WTC11 (cell line): ENCODE results near the gene CDH6. TPM values are rescaled to one million over a fixed set of nuclear protein-coding genes. Genes with fewer than 3 reads are reported as not detected.

Experiments
- ATAC-seq: fragments of 200-7000 bp; cut with Tn5 transposase; 2 replicates; pipeline ENCODE4 v1.10.0; 2021; ENCODE audit warnings: mild to moderate bottlenecking, moderate library complexity
- CTCF ChIA-PET: fragments of 300-600 bp; sonication (Branson Sonifier 250); formaldehyde crosslinking; loops from one replicate; lab custom pipeline; 2021; ENCODE audit warnings: antibody characterized with exemption; lab: Charles Lee
- POLR2A ChIA-PET: fragments of 350-600 bp; sonication (Branson Sonifier 250); formaldehyde crosslinking; loops from one replicate; lab custom pipeline; 2021; ENCODE audit warnings: antibody characterized with exemption; lab: Charles Lee
- DNase-seq: peaks from one replicate; pipeline ENCODE4 v3.0.0; 2021; ENCODE audit warnings: low spot score
- H3K27ac Mint-ChIP-seq: 2 replicates; pipeline ENCODE4 v1.8.0; 2021; ENCODE audit warnings: mixed read lengths
- H3K27me3 Mint-ChIP-seq: 2 replicates; pipeline ENCODE4 v1.8.0; 2021; ENCODE audit warnings: low read depth, mild to moderate bottlenecking, moderate library complexity, mixed read lengths
- H3K36me3 Mint-ChIP-seq: 2 replicates; pipeline ENCODE4 v1.8.0; 2021; ENCODE audit warnings: mixed read lengths
- H3K4me1 Mint-ChIP-seq: 2 replicates; pipeline ENCODE4 v1.8.0; 2022; ENCODE audit warnings: mixed read lengths
- H3K4me3 Mint-ChIP-seq: 2 replicates; pipeline ENCODE4 v1.8.0; 2021; ENCODE audit warnings: mild to moderate bottlenecking, moderate library complexity, mixed read lengths
- H3K9me3 Mint-ChIP-seq: 2 replicates; pipeline ENCODE4 v1.8.0; 2021; ENCODE audit warnings: mixed read lengths
- CDX4 ChIP-seq: fragments of 250-450 bp; sonication (Bioruptor Pico); IDR thresholded peaks from 2 replicates; pipeline ENCODE4 v1.9.0; 2021; ENCODE audit warnings: moderate library complexity, mild to moderate bottlenecking, inconsistent platforms, borderline replicate concordance
- CREM ChIP-seq: sonication (generic); formaldehyde crosslinking; IDR thresholded peaks from 2 replicates; pipeline ENCODE4 v1.8.1; 2022; ENCODE audit warnings: mild to moderate bottlenecking, missing genetic modification reagents, moderate library complexity
- CTCF ChIP-seq: fragments of 200-600 bp; IDR thresholded peaks from 2 replicates; pipeline ENCODE4 v1.8.0; 2022; ENCODE audit warnings: antibody characterized with exemption
- GABPB1 ChIP-seq: sonication (generic); formaldehyde crosslinking; IDR thresholded peaks from 2 replicates; pipeline ENCODE4 v1.8.1; 2023; ENCODE audit warnings: mild to moderate bottlenecking, missing genetic modification reagents
- GRHL2 ChIP-seq: fragments of 250-450 bp; sonication (Bioruptor Pico); IDR thresholded peaks from 2 replicates; pipeline ENCODE4 v1.8.0; 2022; ENCODE audit warnings: mild to moderate bottlenecking, moderate library complexity; ENCODE audit not compliant: insufficient replicate concordance, severe bottlenecking
- HMGA2 ChIP-seq: fragments of 250-450 bp; sonication (Bioruptor Pico); IDR thresholded peaks from 2 replicates; pipeline ENCODE4 v1.4.0; 2021; ENCODE audit warnings: mild to moderate bottlenecking, moderate library complexity
- HMGXB4 ChIP-seq: sonication (generic); formaldehyde crosslinking; IDR thresholded peaks from 2 replicates; pipeline ENCODE4 v1.8.1; 2023; ENCODE audit warnings: mild to moderate bottlenecking, moderate library complexity, missing genetic modification reagents
- PRDM15 ChIP-seq: sonication (generic); formaldehyde crosslinking; IDR thresholded peaks from 2 replicates; pipeline ENCODE4 v1.8.0; 2022; ENCODE audit warnings: missing genetic modification reagents
- SMAD4 ChIP-seq: sonication (generic); formaldehyde crosslinking; IDR thresholded peaks from 2 replicates; pipeline ENCODE4 v1.8.0; 2022; ENCODE audit warnings: mild to moderate bottlenecking, missing genetic modification reagents
- SP1 ChIP-seq: sonication (generic); formaldehyde crosslinking; conservative IDR thresholded peaks from 2 replicates; pipeline ENCODE4 v1.8.1; 2022; ENCODE audit warnings: missing genetic modification reagents
- ZBTB43 ChIP-seq: sonication (generic); formaldehyde crosslinking; IDR thresholded peaks from 2 replicates; pipeline ENCODE4 v1.8.1; 2023; ENCODE audit warnings: mild to moderate bottlenecking, missing genetic modification reagents
- ZNF263 ChIP-seq: sonication (generic); formaldehyde crosslinking; IDR thresholded peaks from 2 replicates; pipeline ENCODE4 v1.8.1; 2022; ENCODE audit warnings: low read depth, mild to moderate bottlenecking, moderate library complexity, missing genetic modification reagents
- ZNF317 ChIP-seq: sonication (generic); formaldehyde crosslinking; IDR thresholded peaks from 2 replicates; pipeline ENCODE4 v1.8.1; 2023; ENCODE audit warnings: low read depth, mild to moderate bottlenecking, moderate library complexity, missing genetic modification reagents, borderline replicate concordance
- total RNA-seq: library from RNA; stranded (reverse); gene quantifications from 3 replicates; pipeline ENCODE4 v1.2.3, GENCODE V29; 2021
- TF ChIP-seq, protein P1 (sequence below): sonication (generic); formaldehyde crosslinking; IDR thresholded peaks from 2 replicates; pipeline ENCODE4 v1.8.0; 2023; ENCODE audit warnings: missing genetic modification reagents, mild to moderate bottlenecking, borderline replicate concordance

Gene CDH6
- total RNA-seq, 1 experiment from 2014 or later, result 2.6 TPM

- no peak for TF ChIP-seq PRDM15 (CRISPR knock-in tag)
Observed at GRCh38 chr5:31173614-31174013, 19.9 kb upstream of the CDH6 start (continued).

DNA sequence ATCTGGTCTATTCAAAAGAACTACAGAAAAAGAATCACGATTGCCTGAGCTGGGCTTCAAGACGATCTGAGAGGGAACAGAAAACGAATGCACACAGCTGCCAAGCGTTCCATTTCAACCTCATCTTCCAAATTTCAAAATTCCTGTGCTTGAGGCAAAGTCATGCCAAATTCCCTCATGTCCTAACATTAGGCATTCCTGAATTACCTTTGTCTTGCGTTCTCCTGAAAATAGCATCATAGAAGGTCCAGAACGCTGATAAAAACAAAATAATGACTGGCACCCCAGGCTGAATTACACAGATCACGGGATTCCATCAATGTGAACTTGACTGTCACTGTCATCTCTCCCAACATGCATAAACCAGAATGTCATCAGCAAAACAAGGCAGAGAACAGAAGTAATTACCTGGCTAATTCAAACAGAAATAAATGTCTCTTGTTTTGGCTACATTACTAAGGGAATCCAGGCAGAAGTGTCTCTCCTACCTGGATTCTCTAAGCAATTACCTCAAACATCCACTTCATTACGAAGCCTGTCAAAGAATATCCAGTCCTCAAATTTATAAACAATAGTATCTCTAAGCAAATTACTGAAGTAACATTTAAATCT, 12.0 kb upstream of the CDH6 start:
- ATAC-seq, result no peak
- Mint-ChIP-seq H3K4me3 (no peak overlapping the region), H3K36me3 (no peaks in the 10 kb centered on the region), H3K27ac (no peak overlapping the region), H3K4me1 (no peaks in the 10 kb centered on the region), H3K9me3 (peaks cover 5% of the 10 kb centered on the region), H3K27me3 (no peaks in the 10 kb centered on the region)
- ChIA-PET POLR2A (no interaction called here), CTCF (no interaction called here)
- no peak for DNase-seq
- no peak for TF ChIP-seq ZBTB43

DNA sequence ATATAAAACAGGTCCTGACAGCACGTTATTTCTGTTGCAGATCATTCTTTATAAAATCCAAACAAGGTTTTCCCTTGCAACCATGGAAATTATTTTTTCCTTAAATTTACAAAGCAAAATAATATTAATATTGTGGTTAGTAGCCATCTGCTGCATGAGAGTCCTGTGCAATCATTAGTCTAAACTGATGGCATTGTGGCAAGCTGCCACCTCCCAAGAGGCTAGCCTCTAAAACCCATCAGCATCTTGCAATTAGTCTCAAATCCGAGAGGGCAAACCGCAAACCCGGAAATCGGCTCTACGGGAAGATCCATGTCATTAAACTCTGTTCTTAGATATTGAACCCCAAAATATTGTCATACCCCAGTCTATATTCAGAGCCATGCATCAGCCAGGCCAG, 11.3 kb upstream of the CDH6 start:
- Mint-ChIP-seq H3K27ac (no peak overlapping the region), H3K36me3 (no peaks in the 10 kb centered on the region), H3K4me3 (no peak overlapping the region), H3K27me3 (no peaks in the 10 kb centered on the region), H3K9me3 (peaks cover 5% of the 10 kb centered on the region), H3K4me1 (no peaks in the 10 kb centered on the region)
- ChIA-PET POLR2A (no interaction called here), CTCF (no interaction called here)
- DNase-seq (no peak), ATAC-seq (no peak)
- TF ChIP-seq SMAD4 (no peak), SP1 (CRISPR knock-in tag) (no peak), CREM (CRISPR knock-in tag) (no peak), HMGA2 (CRISPR knock-in tag) (no peak), HMGXB4 (CRISPR knock-in tag) (no peak), GABPB1 (CRISPR knock-in tag) (no peak), CDX4 (CRISPR knock-in tag) (no peak), CTCF (no peak), ZNF263 (CRISPR knock-in tag) (no peak), ZNF317 (CRISPR knock-in tag) (no peak), GRHL2 (CRISPR knock-in tag) (no peak)
- TF ChIP-seq, protein P1, sequence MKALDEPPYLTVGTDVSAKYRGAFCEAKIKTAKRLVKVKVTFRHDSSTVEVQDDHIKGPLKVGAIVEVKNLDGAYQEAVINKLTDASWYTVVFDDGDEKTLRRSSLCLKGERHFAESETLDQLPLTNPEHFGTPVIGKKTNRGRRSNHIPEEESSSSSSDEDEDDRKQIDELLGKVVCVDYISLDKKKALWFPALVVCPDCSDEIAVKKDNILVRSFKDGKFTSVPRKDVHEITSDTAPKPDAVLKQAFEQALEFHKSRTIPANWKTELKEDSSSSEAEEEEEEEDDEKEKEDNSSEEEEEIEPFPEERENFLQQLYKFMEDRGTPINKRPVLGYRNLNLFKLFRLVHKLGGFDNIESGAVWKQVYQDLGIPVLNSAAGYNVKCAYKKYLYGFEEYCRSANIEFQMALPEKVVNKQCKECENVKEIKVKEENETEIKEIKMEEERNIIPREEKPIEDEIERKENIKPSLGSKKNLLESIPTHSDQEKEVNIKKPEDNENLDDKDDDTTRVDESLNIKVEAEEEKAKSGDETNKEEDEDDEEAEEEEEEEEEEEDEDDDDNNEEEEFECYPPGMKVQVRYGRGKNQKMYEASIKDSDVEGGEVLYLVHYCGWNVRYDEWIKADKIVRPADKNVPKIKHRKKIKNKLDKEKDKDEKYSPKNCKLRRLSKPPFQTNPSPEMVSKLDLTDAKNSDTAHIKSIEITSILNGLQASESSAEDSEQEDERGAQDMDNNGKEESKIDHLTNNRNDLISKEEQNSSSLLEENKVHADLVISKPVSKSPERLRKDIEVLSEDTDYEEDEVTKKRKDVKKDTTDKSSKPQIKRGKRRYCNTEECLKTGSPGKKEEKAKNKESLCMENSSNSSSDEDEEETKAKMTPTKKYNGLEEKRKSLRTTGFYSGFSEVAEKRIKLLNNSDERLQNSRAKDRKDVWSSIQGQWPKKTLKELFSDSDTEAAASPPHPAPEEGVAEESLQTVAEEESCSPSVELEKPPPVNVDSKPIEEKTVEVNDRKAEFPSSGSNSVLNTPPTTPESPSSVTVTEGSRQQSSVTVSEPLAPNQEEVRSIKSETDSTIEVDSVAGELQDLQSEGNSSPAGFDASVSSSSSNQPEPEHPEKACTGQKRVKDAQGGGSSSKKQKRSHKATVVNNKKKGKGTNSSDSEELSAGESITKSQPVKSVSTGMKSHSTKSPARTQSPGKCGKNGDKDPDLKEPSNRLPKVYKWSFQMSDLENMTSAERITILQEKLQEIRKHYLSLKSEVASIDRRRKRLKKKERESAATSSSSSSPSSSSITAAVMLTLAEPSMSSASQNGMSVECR, result no peak
- TF ChIP-seq, all 79 proteins: peak for 0
